GOT3 (cell line): ENCODE results near the gene TAS2R31.
"Not testable (repeated sequence)": the region's sequence is repeated elsewhere in the genome, so short reads cannot be mapped to it uniquely, and the experiment has no call there.

Experiments
- DNase-seq: peaks from one replicate; lab custom pipeline; 2025; ENCODE audit warnings: mixed read lengths; lab: John Stamatoyannopoulos, UW

TAS2R31 gene, protein sequence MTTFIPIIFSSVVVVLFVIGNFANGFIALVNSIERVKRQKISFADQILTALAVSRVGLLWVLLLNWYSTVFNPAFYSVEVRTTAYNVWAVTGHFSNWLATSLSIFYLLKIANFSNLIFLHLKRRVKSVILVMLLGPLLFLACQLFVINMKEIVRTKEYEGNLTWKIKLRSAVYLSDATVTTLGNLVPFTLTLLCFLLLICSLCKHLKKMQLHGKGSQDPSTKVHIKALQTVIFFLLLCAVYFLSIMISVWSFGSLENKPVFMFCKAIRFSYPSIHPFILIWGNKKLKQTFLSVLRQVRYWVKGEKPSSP

DNA sequence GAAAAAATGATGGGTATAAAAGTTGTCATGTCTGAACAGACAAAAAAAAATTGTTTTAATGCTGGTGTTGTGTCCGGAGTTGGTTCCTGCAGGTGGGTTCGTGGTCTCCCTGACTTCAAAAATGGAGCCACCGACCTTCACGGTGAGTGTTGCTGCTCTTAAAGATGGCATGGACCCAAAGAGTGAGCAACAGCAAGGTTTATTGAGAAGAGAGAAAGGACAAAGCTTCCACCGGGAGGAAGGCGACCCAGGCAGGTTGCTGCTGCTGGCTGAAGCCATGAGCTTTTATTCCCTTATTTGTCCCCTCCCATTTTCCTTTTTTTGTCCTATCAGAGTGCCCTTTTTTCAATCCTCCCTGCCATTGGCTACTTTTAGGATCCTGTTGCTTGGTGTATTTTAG lies at the start of gene TAS2R31:
Gene TAS2R31 (minus strand): TSS at position 101 of the 400 bp plus-strand sequence. CDS start 72 bp downstream, at position 29.
- no peak for DNase-seq

DNA sequence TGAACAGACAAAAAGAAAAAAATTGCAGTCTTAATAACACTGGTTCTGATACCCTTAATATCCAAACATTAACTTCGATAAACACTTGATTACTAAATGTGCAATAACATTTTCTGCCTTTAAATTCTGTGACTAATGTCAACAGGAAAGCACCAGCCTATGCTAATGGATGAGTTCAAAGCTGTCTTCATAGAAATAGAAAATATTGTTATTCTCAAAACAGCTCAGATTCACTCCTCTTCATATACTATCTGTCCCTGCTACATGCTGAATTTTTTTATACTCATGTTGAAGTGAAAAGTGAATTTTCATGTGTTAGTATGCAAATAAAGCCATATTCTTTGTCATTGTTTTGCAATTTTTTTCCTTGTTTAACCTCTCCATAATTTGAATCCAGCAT lies 47.0 kb upstream of the TAS2R31 start:
- DNase-seq, result no peak

GRCh38 chr12:11075642-11076041 lies 44.4 kb upstream of the TAS2R31 start:
- DNase-seq, result no peak

GRCh38 chr12:11071414-11071813 lies 40.2 kb upstream of the TAS2R31 start:
- no peak for DNase-seq

DNA sequence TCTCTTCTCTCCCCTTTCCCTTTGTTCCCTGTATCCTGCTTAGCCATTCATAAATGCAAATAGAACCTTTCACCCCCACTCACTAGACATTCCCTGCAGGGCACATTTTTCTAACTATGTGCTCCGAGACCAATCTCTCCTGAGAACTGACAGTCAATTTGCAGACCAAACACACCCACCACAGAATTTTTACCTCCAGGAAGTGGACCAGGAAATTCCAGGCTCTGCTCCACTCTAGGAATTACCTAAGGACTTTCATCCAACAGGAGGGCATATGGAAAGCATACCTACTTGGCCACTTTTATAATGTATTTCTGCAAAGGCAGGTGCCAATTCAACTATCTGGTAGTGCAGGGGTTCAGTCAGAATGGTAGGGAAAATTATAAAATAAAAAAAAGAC lies 39.8 kb upstream of the TAS2R31 start:
- no peak for DNase-seq

GRCh38 chr12:11069854-11070365 lies 38.7 kb upstream of the TAS2R31 start:
- DNase-seq, result no peak

DNA sequence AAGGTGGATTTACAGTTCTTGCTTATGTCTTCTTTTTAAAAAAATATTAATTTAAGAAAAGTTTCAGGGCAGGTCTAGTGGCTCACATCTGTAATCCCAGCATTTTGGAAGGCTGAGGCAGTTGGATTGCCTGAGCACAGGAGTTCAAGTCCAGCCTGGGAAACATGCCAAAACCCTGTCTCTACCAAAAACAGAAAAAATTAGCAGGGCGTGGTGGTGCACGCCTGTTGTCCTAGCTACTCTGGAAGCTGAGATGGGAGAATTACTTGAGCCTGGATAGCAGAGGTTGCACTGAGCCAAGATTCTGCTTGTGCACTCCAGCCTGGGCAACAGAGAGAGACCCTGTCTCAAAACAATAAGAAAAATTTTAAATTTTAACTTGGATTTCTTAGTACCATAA lies 36.3 kb upstream of the TAS2R31 start:
- DNase-seq, result no peak

DNA sequence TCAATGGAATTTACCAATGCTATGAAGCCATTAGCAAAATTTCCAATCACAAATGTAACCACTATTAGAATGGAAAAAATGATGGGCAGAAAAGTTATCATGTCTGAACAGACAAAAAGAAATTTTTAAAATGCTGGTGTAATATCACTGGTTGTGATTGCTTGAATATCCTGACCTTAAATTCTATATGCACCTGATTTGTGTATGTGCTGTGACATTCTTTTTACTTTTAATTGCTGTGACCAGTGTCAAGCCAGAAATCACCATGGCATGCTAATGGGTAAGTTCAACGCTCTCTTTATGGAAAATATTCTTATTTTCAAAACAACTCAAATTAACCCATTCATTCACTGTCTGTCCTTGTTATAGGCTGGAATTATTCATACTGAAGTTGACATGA lies 31.0 kb upstream of the TAS2R31 start, which contains the start of gene TAS2R46:
Gene TAS2R46 (minus strand): TSS at position 101 of the 400 bp plus-strand sequence. CDS start 0 bp downstream, at position 101.
- not testable (repeated sequence) for DNase-seq

DNA sequence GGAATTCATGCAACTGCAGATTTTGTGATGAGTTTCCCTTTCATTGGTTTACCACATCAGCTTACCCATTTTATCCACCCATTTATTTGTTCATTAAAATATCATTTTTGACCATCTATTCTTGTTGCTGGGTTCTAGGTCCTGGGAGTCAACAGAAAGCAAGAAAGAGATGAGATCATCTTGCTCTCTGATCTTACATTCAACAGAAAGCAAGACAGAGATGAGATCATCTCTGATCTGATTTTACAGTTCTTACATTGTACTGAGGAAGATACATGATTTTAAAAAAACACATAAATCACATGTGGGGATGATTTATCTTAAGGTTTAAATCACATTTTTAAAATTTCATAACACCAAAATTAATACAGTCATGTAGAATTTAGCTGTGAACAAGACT lies 28.6 kb upstream of the TAS2R31 start:
- DNase-seq, result no peak

DNA sequence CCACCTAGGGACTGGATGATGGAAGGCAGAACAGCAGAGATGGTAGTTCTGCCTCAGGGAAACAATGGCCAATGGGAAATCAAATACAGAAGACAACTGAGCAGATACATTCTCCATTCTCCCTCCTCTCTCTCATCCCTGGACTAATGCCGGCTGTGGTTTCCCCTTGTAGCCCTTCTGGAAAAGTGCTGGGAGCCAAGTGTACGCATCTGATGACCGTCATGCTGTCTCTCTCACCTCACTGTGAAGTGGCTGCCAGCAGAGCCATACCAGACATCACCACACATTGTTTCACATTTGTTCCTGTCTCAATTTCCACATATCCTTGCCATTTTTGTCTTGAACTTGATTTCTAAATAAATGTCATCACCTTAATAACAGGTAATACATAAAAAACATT lies 27.8 kb upstream of the TAS2R31 start:
- no peak for DNase-seq

DNA sequence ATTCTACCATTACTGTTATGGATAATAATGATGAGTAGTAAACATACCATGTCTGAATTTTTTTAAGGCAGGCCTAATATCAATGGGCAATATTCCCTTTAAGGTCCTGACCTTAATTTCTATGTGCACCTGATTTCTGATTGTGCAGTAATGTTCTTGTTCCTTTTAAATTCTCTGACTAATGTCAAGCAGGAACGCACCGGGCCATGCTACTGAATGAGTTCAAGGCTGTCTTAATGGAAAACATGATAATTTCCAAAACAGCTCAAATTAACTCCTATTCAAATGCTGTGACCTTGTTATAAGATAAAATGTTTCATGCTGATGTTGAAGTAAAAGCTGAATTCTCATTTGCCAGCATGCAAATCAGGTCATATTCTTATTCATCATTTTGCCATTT lies 24.1 kb upstream of the TAS2R31 start:
- DNase-seq, result no peak

GRCh38 chr12:11049806-11050531 lies 18.8 kb upstream of the TAS2R31 start:
- DNase-seq, result not testable (repeated sequence)

DNA sequence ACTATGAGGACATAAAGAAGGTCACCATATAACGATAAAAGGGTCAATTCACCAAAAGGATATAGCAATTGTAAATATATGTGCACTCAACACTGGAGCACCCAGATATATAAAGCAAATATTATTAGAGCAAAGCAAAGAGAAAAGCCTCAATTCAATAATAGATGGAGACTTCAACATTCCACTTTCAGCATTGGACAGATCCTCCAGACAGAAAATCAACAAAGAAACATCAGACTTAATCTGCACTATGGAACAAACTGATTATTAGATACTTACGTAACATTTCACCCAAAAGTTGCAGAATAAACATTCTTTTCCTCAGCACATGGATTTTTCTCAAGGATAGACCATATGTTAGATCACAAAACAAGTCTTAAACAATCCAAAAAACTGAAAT lies 10.2 kb upstream of the TAS2R31 start:
- DNase-seq, result not testable (repeated sequence)

- no peak for DNase-seq
Measured at GRCh38 chr12:11040162-11040561, 9.0 kb upstream of the TAS2R31 start.

GRCh38 chr12:11039171-11039570 lies 8.0 kb upstream of the TAS2R31 start:
- DNase-seq, result no peak

DNA sequence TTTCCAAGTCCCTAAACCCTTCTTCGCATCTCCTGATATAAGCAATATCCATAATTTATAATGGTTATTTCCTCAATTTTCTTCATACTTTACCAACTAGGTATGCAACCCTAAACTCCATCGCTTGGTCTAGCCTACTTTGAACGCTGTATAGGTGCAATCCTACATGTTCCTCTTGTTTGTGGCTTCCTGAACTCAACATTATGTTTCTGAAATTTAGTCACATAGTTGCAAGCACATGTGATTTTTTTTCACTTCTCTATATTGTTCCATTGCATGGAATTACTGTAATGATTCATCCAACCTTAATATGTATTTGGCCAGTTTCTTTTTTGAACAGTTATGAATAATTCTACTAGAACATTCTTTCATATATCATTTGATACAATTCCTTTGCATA lies 2.8 kb upstream of the TAS2R31 start:
- DNase-seq, result not testable (repeated sequence)

- DNase-seq, result no peak
Measured at GRCh38 chr12:11026118-11026517, 5.1 kb downstream of the TAS2R31 start.

DNA sequence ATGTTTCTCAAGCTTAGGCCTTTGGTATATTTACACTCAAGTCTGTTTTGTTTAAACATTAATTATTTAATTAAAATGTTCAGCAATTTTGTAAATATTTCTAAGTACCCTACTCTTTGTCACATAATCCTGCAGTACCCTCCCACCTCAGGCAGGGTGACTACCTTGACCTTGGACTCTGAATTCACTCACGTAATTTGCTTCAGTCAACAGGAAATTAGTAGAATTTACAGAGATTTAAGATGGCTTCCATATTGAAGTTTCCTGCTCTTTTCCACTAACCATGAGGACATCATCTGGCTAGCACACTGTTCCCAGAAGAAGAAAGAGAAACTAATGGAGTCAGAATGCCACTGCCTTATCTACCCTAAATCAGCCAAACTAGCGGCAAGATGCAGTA lies 7.8 kb downstream of the TAS2R31 start:
- no peak for DNase-seq

GRCh38 chr12:11022520-11022919 lies 8.7 kb downstream of the TAS2R31 start, which contains the start of gene TAS2R19:
TSS of gene TAS2R19 (minus strand) at chr12:11022620. CDS start at chr12:11022571, 49 bp downstream.
- no peak for DNase-seq

- DNase-seq, result no peak
Measured at GRCh38 chr12:11016937-11017336, 14.3 kb downstream of the TAS2R31 start.

DNA sequence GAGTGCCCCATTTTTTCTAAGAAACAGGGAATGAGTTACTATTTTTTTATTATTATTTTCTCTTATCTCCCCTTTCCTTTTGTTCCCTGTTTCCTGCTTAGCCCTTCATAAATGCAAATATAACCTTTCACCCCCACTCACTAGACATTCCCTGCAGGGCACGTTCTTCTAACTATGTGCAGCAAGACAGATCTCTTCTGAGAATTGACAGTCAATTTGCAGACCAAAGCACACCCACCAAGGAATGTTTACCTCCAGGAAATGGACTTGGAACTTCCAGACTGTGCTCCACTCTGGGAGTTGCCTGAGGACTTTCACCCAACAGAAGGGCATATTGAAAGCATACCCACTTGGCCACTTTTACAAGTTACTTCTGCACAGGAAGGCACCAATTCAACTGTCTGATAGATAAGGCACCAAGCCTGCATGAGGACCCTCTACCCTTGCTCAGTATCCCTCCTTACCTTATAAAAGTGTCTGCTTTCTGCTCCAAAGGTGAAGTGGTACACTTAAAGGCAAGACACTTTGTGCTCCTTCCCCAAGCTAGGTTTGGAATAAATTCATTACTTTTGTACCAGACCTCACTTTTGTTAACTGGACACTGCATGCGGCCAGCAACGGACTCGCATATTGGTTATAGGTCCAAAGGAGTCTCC lies 15.3 kb downstream of the TAS2R31 start:
- DNase-seq, result no peak

DNA sequence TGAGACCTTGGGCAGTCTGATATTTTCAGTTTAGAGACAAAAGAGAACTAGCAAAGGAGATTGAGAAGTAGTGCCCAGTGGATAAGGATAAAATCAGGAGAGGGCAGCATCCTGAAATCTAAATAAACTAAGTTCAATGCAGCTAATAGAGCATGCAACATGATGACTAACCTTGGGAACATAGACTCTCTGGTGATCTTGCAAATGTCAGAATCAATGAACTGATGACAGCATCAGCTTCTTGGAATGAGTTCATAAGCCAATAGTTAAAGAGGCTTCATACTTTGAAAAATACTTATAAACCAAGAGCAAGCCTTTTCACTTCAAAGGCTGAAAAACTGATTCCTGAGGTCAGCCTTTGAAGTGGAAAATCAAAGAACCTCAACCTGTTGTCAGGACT lies 17.0 kb downstream of the TAS2R31 start:
- no peak for DNase-seq

GRCh38 chr12:11007608-11008007 lies 23.6 kb downstream of the TAS2R31 start:
- no peak for DNase-seq
